SK-N-SH (cell line): ENCODE data around the gene POT1.

ENCODE experiments used
- CHD2 ChIP-seq: fragments of 150-350 bp; IDR thresholded peaks from 2 replicates; pipeline ENCODE4 v1.6.1; 2018; ENCODE audit warnings: low read length; ENCODE audit not compliant: partially characterized antibody
- FOXM1 ChIP-seq: IDR thresholded peaks from 2 replicates; pipeline ENCODE4 v1.4.0; 2012; ENCODE audit warnings: low read depth, mild to moderate bottlenecking
- MEF2A ChIP-seq: IDR thresholded peaks from 2 replicates; pipeline ENCODE4 v1.4.0; 2012; ENCODE audit warnings: low read depth, borderline replicate concordance
- RAD21 ChIP-seq: IDR thresholded peaks from 2 replicates; pipeline ENCODE4 v1.6.1; 2012; ENCODE audit warnings: mild to moderate bottlenecking, low read length
- RXRA ChIP-seq: IDR thresholded peaks from 2 replicates; pipeline ENCODE4 v1.4.0; 2012; ENCODE audit warnings: low read depth, mild to moderate bottlenecking, borderline replicate concordance
- TEAD4 ChIP-seq: IDR thresholded peaks from 2 replicates; pipeline ENCODE4 v1.4.0; 2012; ENCODE audit warnings: mild to moderate bottlenecking, borderline replicate concordance; ENCODE audit not compliant: insufficient read depth
- TF ChIP-seq, protein P1 (sequence below): fragments of 200-600 bp; sonication (generic); IDR thresholded peaks from 2 replicates; pipeline ENCODE4 v1.6.1; 2017; ENCODE audit warnings: antibody characterized with exemption, mild to moderate bottlenecking, moderate library complexity

DNA sequence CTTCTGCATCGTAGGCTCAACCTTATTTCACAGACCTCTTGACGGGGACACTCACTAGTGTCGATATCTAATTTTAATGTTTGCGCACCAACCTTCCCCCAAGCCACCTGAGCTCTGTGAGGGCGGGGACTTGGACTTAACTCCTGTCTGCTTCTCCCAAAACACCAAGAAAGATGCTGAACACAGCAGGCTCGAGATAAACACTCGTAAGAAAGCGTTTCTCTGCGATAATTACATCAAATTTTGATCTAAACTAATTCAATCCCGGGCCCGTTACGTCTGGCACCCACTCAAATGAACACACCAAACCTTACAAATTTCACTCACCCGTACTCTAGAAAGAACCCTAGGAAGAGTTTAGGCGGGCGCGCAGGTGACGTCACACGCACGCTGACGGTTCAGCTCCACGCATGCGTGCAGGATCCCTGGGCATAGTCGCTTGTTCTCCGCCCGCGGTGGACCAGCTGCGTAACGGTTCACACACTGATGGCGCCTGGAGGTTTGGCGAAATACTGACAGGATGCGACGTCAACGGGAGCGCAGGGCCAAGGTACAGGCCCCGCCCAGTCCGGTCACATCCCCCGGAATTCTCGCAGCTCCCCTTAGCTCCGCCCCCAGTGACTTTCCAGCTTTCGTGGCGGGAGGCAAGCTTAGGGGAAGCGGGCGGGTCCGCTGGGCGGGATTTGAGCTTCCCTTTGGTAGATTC, at the start of gene POT1:
- TF ChIP-seq CHD2 (peak; percentile 96), MEF2A (no peak), FOXM1 (no peak), TEAD4 (no peak), RAD21 (no peak; the same call in 1 of the 2 replicates), RXRA (no peak)
- TF ChIP-seq, protein P1, sequence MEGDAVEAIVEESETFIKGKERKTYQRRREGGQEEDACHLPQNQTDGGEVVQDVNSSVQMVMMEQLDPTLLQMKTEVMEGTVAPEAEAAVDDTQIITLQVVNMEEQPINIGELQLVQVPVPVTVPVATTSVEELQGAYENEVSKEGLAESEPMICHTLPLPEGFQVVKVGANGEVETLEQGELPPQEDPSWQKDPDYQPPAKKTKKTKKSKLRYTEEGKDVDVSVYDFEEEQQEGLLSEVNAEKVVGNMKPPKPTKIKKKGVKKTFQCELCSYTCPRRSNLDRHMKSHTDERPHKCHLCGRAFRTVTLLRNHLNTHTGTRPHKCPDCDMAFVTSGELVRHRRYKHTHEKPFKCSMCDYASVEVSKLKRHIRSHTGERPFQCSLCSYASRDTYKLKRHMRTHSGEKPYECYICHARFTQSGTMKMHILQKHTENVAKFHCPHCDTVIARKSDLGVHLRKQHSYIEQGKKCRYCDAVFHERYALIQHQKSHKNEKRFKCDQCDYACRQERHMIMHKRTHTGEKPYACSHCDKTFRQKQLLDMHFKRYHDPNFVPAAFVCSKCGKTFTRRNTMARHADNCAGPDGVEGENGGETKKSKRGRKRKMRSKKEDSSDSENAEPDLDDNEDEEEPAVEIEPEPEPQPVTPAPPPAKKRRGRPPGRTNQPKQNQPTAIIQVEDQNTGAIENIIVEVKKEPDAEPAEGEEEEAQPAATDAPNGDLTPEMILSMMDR: no peak
